GM13976 (cell line): Measurements from ENCODE around the gene STOML2.
A peak's percentile ranks its signal among the peaks of the same experiment; 100 is the strongest.

Source experiments
- DNase-seq: peaks from one replicate; pipeline ENCODE4 v3.0.0; 2012; ENCODE audit warnings: low spot score
- in situ Hi-C: fragments of 300-500 bp; cut with MboI; formaldehyde crosslinking; loops from one replicate; pipeline ENCODE4 v1.12.0; 2022; ENCODE audit warnings: low sequenced_read_pairs, mixed read lengths, inconsistent platforms; ENCODE audit not compliant: unreplicated experiment
- TF ChIP-seq, protein P1 (sequence below): IDR thresholded peaks from 2 replicates; pipeline ENCODE4 v1.5.1; 2012; ENCODE audit warnings: borderline replicate concordance, mild to moderate bottlenecking; ENCODE audit not compliant: insufficient read depth; ENCODE audit errors: extremely low read depth, missing control alignments, control extremely low read depth

STOML2 gene

DNA sequence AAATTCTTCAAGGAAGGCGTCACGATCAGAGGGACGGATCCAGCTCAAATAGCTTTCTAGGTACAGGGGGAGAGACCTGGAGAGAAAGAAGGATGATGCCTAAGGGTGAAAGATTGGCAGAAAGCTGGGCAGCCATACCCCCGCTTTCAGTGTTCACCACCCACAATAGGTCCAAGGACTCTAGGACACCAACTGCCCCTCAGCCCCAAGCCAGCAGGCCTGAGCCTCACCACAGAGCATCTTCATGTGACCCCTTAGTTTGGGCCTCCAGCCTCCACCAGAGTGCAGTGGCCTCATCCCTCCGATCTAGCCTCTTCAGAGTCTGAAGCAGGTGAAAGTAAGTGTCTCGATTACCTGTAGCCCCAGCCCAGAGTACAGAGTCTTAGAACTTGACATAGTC is 28.8 kb downstream of the STOML2 start:
- in situ Hi-C loops: no loop called here
- no peak for DNase-seq
- TF ChIP-seq, protein P1, sequence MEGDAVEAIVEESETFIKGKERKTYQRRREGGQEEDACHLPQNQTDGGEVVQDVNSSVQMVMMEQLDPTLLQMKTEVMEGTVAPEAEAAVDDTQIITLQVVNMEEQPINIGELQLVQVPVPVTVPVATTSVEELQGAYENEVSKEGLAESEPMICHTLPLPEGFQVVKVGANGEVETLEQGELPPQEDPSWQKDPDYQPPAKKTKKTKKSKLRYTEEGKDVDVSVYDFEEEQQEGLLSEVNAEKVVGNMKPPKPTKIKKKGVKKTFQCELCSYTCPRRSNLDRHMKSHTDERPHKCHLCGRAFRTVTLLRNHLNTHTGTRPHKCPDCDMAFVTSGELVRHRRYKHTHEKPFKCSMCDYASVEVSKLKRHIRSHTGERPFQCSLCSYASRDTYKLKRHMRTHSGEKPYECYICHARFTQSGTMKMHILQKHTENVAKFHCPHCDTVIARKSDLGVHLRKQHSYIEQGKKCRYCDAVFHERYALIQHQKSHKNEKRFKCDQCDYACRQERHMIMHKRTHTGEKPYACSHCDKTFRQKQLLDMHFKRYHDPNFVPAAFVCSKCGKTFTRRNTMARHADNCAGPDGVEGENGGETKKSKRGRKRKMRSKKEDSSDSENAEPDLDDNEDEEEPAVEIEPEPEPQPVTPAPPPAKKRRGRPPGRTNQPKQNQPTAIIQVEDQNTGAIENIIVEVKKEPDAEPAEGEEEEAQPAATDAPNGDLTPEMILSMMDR: no peak

DNA sequence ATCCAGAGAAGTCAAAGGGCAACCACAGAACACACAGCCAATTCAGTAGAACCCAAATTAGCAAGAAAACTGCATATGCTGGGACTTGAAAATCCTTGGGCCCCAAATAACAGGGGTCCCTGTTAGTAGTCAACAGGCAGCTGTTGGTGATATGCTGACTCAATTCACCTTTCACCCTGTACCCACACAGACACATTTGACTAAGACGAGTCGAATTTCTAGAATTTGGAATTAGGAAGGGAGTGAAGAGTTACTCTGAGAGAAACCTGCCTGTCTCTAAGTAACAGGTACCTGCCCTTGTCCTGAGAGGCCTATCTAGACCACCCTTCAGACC is 29.7 kb downstream of the STOML2 start:
- in situ Hi-C loops: no loop called here
- no peak for DNase-seq
- TF ChIP-seq, protein P1: no peak

DNA sequence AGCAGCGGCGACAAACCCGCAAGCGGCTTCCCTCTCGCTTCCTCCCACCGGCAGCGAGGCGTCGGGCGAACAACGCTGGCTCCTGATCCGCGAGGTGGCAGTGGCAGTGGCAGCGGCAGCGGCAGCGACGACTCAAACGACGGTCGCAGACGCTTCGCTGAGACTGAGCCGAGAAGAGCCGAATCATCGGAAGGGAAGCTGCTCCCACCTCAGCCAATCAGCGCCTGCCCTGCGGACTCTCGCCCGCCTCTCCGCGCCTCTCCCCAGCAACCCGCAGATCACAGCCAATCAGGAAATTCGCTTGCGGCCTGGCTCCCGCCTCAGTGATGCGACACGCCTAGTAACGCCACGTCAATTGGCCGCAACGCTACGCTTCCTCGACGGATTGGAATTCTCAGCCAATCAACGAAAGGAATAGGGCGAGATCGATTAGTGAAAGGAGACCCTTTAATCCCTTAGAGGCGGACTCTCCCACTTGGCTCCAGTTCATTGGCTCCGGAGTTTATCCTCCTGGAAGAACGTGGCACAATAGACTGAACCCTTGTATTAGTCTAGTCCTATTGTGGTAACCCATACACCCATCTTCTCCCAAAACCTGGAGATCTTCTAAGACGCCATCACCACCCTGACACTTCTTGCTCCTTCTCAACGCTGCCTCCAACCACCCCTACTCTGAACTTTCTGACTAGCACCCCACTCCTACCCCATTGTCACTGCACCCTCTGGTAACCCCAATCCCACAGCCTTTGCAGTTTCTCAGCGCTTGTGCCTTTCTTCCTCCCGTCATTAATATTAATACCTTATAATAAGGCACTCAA is 30.3 kb downstream of the STOML2 start, which contains the start of gene VCP:
Gene VCP, minus strand, starts transcription at position 165 of the 818 bp plus-strand sequence. CDS start 272 bp downstream, outside the sequence.
- DNase-seq: peak; percentile 99
- TF ChIP-seq, protein P1: no peak
- in situ Hi-C loops: no loop called here

DNA sequence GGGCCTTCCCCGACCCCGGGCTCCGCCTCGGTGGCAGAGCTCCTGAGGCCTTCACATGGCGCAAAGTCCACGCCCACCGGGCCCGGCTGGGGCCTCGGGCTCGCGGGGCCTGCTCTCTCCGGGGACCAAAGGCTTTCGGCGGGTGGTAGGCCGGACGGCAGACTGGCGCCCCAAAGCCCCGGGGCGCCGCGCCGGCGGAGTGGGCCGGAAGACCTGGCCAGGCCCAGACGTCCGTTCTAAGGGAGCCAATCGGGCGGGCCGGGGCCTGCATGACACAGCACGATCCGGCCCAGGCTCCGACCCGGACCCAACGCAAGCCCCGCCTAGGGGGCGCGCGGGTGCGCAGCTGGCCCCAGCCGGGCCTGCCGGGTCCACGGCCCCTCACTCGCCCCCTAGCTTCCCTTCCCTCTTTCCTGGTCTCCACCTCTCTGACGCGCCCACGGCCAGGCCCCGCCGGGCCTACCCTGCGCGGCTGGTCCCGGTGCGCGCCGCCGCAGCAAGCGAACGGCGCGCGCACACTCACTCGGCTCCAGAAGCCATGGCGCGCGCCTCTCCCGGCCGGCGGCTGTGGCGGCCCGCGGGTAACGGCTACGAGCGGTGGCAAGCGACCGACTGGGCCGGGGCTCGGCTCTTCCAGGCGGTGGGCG is 31.0 kb downstream of the STOML2 start:
- in situ Hi-C loops: no loop called here
- peak; percentile 87 for DNase-seq
- TF ChIP-seq, protein P1: peak; percentile 52

DNA sequence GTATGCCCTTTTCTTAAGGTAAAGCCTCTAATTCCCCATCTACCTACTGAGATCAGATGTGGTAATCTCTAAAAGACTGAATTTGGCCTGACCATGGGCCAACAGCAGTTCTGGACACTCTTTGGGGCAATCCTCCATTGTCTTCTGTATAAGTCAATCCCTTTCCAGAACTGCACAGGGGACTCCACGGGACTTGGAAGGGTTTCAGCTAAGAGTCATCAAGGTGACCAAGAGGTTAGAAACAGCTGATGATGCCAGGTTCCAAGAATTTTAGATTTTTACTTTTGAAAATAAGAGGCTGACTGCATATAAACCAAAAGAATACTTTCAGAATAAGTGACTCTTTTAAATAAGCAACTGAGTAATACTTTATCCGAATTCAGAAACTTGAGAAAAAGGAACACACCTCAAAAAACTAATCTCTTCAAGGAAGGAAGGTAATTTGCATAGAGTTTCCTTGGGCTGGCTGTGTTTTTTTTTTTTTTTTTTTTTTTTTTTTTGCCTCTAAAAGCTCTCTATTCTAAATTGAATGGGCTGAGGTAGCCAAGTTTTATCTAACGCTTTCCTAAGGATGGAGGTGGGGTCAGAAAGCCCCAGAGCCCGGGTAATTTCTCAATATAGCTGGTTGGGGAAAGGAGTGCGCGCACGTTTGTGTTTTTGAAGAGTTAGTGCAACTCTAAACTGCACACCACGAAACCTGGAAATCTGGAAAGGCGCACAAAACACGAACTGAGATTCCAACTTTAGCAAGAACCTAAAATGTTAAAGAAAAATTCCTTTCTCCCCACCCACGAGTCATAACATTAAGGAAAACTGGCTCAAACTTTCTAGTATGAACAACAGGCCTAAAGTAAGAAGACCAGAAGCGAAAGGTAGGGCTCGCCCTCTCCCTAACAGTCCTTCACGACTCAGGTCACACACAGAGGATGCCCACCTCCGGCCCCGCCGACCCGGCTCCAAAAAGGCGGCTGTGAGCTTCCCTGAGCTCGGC is 31.8 kb downstream of the STOML2 start:
- TF ChIP-seq, protein P1: no peak
- in situ Hi-C loops: no loop called here
- DNase-seq: no peak

DNA sequence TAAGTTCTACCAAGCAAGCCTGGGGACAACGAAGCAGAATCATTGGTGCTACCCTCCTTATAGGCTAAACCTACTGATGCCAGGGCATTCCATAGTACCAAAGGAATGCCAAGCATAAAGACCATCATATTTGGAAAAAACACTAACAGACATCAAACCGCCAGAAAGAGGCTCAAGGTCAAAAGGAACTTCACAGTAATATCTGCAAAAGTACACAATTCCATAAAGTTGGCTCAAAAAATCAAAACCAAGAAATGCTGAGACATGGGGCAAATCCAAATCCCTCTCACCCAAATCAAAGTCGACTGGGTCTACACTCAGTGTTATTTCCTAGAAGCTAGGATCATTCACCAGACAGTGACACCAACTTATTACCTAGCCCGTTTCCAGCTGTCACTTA is 33.9 kb downstream of the STOML2 start:
- no peak for DNase-seq
- TF ChIP-seq, protein P1: no peak
- in situ Hi-C loops: no loop called here
